ENCODE data around the gene RNF121. TPM values are rescaled to one million over a fixed set of nuclear protein-coding genes. Genes with fewer than 3 reads are reported as not detected.

Gene RNF121
- total RNA-seq, 4 donors from 2014 or later: 13.1 to 25.8 (median 21.5) TPM

- peak overlapping the region in 3 of 4 donors; percentile 29 to 97 (median 96) for H3K27ac ChIP-seq
- ATAC-seq: no peak
- H3K27me3 ChIP-seq: no peaks in the 10 kb centered on the region
- H3K9me3 ChIP-seq: no peaks in the 10 kb centered on the region
- WGBS, 2 donors (ENCODE audit: low coverage in 1 of 2): 41 to 50% methylated on average over 2 to 3 of the region's 3 CpGs
- H3K4me1 ChIP-seq: peaks cover 25 to 82% (median 40%) of the 10 kb centered on the region in 3 donors
- no peak for TF ChIP-seq POLR2AphosphoS5 (IDR thresholded peaks at IDR 0.05)
- no peak for TF ChIP-seq CTCF (IDR thresholded peaks at IDR 0.05)
- TF ChIP-seq EP300 (IDR thresholded peaks at IDR 0.05): no peak
- TF ChIP-seq POLR2A (IDR thresholded peaks at IDR 0.05): no peak
- H3K4me3 ChIP-seq: no peak overlapping the region
- H3K36me3 ChIP-seq: peaks cover 0 to 38% of the 10 kb centered on the region in 2 donors
Measured at GRCh38 chr11:72036687-72037086, 107.8 kb downstream of the RNF121 start.

GRCh38 chr11:72037554-72038311 is 108.9 kb downstream of the RNF121 start:
- peaks cover 23 to 82% (median 45%) of the 10 kb centered on the region in 3 donors for H3K4me1 ChIP-seq
- ATAC-seq: no peak
- no peaks in the 10 kb centered on the region for H3K27me3 ChIP-seq
- TF ChIP-seq CTCF (IDR thresholded peaks at IDR 0.05) (no peak), EP300 (IDR thresholded peaks at IDR 0.05) (no peak), POLR2AphosphoS5 (IDR thresholded peaks at IDR 0.05) (no peak), POLR2A (IDR thresholded peaks at IDR 0.05) (no peak)
- WGBS, 2 donors (ENCODE audit: low coverage in 1 of 2): 50% methylated on average over 2 of the region's 4 CpGs; no CpG with 5 or more reads in 1 of the 2 donors
- peak overlapping the region; percentile 95 to 97 (median 96) for H3K27ac ChIP-seq
- H3K36me3 ChIP-seq: peaks cover 0 to 29% of the 10 kb centered on the region in 2 donors
- H3K9me3 ChIP-seq: no peaks in the 10 kb centered on the region
- H3K4me3 ChIP-seq: peak overlapping the region; percentile 64 to 72

GRCh38 chr11:72038491-72038890 is 109.6 kb downstream of the RNF121 start:
- peak; percentile 68 for ATAC-seq
- peak overlapping the region; percentile 95 to 97 (median 96) for H3K27ac ChIP-seq
- TF ChIP-seq POLR2AphosphoS5 (IDR thresholded peaks at IDR 0.05) (peak; percentile 82), POLR2A (IDR thresholded peaks at IDR 0.05) (peak in 1 of 2 donors; percentile 41), CTCF (IDR thresholded peaks at IDR 0.05) (no peak), EP300 (IDR thresholded peaks at IDR 0.05) (no peak)

GRCh38 chr11:72039031-72039855 is 110.4 kb downstream of the RNF121 start:
- TF ChIP-seq EP300 (IDR thresholded peaks at IDR 0.05) (no peak), CTCF (IDR thresholded peaks at IDR 0.05) (no peak), POLR2A (IDR thresholded peaks at IDR 0.05) (no peak), POLR2AphosphoS5 (IDR thresholded peaks at IDR 0.05) (peak; percentile 35)
- WGBS, 2 donors (ENCODE audit: low coverage in 1 of 2): 0 to 13% methylated on average over 2 to 4 of the region's 5 CpGs
- no peak for ATAC-seq
- H3K4me1 ChIP-seq: peaks cover 26 to 82% (median 45%) of the 10 kb centered on the region in 3 donors
- peak overlapping the region; percentile 64 to 72 for H3K4me3 ChIP-seq
- H3K27ac ChIP-seq: peak overlapping the region; percentile 95 to 97 (median 96)
- H3K36me3 ChIP-seq: peaks cover 0 to 16% of the 10 kb centered on the region in 2 donors
- H3K27me3 ChIP-seq: no peaks in the 10 kb centered on the region
- H3K9me3 ChIP-seq: no peaks in the 10 kb centered on the region

More at GRCh38 chr11:72038491-72038890, 109.6 kb downstream of the RNF121 start:
- H3K4me1 ChIP-seq: peaks cover 26 to 82% (median 47%) of the 10 kb centered on the region in 3 donors
- no peaks in the 10 kb centered on the region for H3K9me3 ChIP-seq
- H3K27me3 ChIP-seq: no peaks in the 10 kb centered on the region
- peak overlapping the region; percentile 64 to 72 for H3K4me3 ChIP-seq
- 0% methylated on average over 1 to 2 of the region's 2 CpGs for WGBS, 2 donors (ENCODE audit: low coverage in 1 of 2)
- H3K36me3 ChIP-seq: peaks cover 0 to 24% of the 10 kb centered on the region in 2 donors
